HG02943 (cell line): ENCODE results near the gene TRPV6.

ENCODE experiments used
- ATAC-seq: cut with Tn5 transposase; IDR thresholded peaks from one replicate; pipeline ENCODE4 v1.9.1; 2021; ENCODE audit warnings: mild to moderate bottlenecking, low read depth, moderate library complexity; ENCODE audit not compliant: unreplicated experiment

TRPV6 gene

DNA sequence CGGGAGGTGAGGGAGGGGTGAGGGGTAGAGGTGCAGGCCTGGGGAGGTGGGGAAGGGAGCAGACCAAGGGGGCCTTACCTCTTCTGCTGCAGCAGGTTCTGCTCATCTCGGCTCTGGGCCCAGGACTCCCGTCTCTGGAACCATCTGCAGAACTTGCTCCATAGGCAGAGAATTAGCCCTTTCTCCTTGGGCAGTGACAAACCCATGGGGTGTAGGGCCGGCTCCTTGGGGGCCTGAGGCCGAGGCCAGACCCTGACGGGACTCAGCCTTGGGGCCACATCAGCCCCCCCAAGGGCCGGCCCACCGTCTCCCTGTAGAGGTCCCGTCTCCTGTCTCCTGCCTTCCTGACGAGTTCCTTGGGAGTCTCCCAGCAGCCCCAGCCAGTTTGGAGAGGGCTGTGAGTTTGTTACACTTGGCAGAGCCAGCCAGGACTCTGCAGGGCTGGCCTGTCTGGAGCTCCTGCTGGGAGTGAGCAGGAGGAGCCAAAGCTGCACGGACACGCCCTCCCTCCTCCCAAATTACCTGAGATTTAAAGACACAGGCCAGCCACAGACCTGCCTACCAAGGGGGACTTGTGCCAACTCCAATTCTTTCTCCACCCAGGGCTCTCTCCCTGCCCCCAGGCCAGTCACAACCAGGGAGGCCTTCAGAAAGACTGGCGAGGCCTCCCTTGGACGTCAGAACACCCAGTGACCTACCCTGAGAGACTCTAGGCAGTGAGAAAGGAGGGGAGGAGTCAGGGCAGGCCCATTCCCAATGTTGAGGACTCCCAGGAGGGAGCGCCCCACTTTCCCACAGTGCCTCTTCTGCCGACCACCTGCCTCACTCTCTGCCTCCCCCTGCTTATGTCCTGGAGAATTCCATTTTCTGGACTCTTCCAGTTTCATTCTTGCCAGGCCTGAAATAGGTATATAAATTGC is at the start of gene TRPV6:
TSS of gene TRPV6 (minus strand) at position 435 of the 920 bp plus-strand sequence.
- no peak for ATAC-seq

DNA sequence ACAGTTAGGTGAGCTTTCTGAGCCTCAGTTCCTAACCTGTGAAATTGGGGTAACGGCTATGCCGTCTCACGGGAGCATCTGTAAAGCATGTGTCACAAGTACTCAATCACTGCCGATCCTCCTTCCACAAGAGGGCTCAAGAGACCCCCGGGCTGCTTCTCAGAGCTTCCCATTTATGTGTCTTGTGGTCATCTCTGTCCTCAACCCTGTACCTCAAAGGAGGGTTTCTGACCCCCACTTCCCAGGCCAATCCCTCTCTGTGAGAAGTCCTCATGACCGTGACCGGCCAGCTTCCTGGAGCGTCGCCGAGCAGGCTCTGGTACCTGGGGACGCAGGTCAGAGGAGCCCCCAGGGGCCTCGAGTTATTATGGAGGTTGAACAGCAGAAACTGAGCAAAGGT is 48.5 kb upstream of the TRPV6 start:
- ATAC-seq, result no peak

DNA sequence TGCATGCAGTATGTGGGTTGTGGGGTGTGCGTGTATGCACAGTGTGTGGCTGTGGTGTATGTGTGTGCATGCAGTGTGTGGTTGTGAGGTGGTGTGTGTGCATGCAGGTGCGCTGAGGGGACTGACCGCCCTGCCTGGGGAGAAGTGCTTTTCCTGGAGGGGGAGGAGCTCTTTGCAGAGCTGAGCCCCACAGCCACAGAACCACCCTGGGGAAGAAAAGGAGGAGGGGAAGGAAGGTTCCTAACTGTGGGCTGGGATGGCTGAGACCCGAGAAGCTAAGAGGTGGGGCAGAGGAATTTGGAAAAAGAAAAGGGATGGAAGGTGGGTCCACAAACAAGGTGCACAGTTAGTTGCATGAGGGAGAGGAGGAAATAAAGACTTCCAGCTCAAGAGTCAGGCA is 48.1 kb upstream of the TRPV6 start, which contains the start of gene TRPV5:
TSS of gene TRPV5 (minus strand) at position 123 of the 400 bp plus-strand sequence. CDS start 287 bp downstream, outside the sequence.
- no peak for ATAC-seq

DNA sequence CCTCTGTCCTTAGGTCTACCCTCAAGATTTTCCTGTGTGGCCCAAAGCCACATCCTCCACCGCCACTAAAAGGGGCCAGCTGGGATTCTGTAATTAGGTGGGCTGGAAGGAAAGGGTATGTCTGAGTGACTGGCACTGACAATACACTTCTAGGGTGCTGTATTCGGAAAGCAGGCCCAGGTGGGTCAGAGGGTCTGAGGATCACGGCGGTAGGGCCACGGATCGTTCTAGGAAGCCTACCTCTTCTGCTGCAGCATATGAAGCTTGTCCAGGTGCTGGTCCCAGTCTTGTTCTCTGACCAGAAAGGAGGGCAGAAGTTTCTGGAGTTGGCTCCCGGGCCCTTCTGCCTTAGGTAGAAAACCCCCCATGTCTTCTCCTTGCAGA is 47.5 kb upstream of the TRPV6 start:
- no peak for ATAC-seq

DNA sequence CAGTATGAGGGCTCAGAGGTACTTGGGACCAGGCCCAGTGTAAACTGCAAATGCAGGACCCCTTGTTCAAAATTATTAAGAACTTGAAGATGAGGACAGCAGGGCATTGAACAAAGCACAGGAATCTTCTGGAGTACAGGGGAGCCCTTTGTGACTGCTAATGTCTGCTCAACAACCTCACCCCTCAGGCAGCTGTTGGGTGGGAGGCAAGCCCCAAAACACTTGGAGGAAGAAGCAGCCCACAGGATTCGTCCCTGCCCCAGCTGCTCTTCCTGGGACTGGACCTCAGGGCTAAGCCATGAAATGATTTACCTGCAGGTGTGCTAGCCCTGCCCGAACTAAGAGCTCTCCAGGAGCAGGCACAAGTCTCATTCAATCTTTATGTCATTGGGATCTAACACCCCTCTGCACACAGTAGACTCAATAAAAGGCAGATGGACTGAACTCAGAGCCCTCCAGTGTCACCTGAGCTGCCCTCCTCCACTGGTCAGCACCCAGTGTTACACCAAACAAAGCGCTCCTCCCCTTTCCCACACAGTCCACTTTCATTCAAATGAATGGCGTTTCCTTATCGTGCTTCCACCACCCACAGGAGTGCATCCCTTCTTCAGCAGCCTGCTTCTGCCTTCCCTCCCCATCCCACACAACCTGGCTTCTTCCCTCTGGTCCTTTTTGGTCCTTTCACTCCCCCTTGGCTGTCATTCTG is 47.0 kb upstream of the TRPV6 start:
- no peak for ATAC-seq

DNA sequence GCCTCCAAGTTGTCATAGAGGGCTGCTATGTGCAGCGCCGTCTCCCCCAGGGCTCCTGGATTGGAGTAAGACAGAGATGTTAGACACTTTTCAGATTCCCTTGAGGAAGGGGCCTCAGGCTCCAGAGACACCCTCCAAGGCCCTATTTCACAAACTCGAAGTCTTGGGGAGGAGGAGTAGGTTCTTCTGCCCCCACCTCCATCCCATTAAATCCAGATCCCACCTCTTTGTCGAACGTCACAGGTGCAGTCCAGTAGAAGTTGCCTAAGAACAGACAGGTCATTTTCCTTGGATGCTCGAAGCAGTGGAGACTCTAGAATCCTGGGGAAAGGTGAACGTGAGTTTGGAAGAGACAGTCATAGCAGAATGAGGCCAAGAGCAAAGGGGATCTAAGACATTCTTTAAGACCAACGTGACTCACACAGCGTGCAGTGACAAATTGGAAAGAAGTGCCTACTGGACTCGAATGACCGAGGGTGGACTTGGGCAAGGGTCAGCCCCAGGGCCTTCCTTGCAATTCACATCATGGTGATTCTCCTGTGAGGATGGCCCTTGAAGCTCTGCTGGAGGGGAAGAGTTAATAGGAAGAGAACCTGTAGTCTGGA is 44.7 kb upstream of the TRPV6 start:
- no peak for ATAC-seq

DNA sequence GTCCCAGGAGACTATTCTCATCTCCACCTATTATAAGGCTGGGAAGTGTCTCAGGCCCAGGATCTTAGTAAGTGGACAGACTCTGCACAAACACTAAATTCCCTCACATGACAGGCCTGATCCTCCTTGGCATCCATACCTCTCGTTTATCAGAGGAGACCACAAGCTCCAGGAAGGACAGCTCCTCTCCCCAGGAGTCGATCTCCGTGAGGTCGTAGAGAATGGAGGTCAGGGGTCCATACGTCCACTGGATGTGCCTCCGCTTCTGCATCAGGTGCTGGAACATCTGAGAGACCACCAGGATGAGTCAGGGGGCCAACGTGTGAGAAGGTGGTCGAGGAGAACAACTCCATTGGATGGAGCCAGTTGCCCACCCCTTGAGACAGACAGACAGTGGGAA is 42.4 kb upstream of the TRPV6 start:
- no peak for ATAC-seq

DNA sequence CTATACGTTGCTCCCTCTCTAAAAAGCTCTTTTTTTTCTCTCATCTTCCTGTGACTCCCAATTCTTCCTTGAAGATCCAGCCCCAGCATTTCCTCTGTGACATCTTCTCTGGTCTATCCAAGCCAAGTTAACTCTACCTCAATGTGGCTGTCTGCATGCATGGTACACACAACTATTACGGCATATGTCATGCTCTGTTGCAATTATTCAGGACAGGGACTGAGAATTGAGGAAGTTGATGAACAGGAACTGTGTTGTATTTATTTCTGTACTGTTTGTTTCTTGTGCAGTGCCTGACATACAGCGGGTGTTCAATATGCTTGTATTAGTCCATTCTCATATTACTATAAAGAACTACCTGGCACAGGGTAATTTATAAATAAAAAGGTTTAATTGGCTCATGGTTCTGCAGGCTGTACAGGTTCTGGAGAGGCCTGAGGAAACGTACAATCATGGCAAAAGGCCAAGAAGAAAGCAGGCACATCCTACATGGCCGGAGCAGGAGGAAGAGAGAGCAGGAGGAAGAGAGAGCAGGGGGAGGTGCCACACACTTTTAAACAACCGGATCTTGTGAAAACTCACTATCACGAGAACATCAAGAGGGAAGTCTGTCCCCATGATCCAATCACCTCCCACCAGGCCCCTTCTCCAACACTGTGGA is 41.7 kb upstream of the TRPV6 start:
- no peak for ATAC-seq

DNA sequence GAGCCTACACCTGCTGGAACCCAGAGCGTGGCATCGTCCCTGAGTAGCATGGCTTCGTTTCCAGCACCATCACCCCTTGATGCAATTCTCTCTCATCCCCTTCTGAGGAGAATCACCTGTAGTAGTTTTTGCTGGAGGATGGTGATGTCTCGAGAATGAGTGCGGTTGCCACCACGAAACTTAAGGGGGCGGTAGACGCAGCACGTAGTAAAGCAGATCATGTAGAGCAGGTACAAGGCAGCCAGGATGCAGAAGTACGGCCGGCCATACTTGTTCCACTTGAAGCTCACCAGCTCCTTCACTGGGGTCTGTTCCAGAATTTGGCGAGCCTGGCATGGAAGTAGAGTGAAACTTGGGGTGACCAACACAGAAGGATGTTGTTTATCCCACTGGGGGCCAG is 39.9 kb upstream of the TRPV6 start:
- ATAC-seq, result no peak

DNA sequence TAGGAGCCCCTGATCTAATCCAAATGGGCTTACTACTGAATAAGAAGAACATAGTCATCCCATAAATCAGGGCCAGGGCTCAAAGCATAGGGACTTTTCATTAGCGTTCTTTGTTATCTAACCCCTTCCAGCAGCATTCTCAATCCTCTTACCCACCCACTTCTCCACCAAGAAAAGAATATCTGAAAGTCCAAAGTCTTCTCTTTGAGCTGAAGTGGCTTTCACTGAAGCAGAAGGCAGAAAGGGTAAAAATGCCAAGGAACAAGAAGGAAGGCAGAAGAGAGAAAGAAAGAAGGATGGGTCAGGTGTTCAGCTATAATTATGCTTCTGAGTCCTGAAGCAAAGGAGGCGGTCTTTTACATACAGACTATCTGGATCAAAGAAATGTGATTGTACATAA is 37.8 kb upstream of the TRPV6 start:
- no peak for ATAC-seq

DNA sequence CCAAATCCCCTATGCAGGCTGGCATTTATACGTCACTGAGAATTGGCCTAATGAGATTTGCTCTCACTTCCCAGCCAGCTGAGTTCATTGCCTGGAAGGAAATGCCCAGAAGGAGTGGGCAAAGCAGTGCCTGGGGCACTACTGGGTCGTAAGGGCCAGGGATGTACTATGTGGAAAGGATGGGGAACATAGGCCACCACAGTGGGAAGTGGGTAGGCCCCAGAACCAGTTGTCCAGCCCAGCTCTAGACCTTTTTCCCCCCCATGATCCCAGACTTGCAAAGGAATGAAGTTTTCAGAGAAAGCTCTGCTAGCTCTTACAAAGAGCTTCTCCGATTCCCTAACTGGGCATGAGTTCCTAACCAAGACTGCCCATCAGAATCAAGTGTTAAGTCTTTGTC is 34.1 kb upstream of the TRPV6 start:
- no peak for ATAC-seq

DNA sequence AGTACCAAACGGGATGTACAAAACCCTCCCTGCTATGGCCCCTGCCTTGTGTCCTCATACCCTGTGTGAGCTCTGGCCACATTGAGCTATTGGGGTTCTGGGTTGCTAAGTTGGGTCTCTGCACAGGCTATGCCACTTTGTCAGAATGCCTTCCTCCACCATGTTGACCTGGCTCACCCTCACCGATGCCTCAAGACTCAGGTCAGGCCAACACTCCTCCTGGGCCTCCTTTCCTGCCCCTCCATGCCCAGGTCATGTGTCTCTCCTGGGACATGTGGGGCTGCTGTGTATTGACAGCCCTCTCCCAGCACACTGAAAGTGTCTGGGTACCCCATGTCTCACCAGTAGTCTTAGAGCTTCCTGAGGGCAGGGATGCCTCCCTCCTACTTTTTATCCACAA is 33.4 kb upstream of the TRPV6 start:
- ATAC-seq, result no peak

DNA sequence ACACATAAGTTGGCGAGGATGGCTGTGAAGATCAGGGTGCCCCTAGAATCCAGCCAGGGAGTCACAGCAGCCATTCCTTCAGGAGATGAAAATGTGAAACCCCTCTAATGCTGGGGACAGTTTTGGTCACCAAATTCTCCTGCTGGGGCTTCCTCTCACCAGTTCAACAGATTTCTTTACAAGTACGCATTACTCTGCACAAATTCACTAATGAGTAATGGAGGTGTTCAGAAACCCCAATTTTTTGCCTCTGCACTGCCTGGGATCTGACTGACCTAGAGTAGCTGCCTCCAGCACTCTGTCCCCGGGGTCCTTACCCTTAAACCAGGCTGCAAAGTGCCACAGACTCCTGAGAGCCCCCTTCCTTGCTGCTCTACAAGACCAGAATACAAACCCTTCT is 31.9 kb upstream of the TRPV6 start:
- ATAC-seq, result no peak

DNA sequence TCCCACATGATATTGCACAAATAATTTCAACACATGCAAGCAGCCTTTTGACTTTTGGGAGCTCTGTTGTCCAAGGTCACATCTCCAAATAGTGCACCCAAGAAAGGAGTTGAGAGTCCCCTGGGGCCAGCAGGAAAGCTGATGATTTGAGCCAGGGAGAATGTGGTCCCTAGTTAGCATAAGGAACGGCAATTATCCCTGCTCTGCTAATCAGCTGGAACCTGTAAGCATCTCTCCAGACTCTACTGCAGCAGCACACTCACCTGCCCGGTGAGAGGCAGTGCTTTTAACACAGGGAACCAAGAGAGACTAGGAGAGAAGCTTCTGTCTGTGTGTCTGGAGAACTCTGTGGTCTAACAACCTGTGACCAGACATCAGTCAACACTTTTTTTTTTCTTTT is 31.0 kb upstream of the TRPV6 start:
- no peak for ATAC-seq

DNA sequence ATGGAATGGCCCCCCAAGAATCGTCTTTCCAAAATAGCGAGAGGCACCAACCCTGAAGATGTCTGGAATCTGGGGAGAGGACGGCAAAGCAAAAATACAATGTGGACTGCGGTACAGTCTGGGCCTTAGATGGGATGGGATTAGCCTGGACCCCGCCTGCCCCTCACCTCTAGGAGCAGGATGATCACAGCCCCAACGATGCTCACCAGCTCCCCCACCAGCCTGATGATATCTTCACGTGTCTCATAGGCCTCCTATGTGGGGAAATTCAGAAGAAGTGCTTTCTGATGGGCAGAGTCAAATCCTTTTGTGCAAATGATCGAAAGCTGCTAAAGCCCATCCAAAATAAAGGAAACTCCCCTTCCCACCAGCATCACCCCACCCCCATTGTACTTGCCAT is 29.8 kb upstream of the TRPV6 start:
- ATAC-seq, result no peak

DNA sequence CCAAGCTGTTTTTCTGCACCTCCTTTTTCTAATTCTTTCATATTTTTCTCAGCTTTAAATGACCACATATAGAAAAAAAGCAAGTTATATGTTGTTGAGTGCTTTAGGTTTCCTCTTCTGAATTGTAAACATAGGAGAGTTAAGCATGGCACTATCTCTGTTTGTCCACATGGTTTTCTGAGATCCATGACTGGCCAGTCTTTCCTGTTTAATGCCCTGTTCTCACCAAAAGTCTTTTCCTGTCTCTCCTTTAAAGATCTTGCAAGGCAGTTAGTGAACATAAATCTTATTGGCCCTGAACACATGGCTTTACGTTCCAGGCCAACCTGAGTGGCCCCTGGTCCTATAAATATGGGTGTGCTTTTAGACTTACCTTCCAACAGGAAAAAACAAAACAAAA is 28.6 kb upstream of the TRPV6 start:
- no peak for ATAC-seq

DNA sequence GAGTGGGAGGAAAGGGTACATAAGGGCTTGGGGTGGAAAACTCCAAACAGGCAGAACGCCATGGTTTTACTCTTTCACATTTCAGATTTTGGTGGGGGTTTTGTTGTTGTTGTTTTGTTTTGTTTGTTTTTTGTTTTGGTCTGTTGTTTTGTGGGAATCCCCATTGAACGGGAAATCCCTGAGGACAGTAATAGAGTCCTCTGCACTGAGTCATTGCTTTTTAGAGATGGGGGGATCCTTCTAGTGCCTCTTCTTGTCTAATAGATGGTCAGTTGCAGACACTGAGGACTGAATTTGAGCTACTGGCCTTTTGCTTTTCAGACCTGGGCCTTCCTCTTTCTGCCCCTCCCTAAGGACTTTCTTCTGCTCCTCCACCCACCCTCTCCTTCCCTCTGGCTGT is 28.0 kb upstream of the TRPV6 start:
- ATAC-seq, result no peak

DNA sequence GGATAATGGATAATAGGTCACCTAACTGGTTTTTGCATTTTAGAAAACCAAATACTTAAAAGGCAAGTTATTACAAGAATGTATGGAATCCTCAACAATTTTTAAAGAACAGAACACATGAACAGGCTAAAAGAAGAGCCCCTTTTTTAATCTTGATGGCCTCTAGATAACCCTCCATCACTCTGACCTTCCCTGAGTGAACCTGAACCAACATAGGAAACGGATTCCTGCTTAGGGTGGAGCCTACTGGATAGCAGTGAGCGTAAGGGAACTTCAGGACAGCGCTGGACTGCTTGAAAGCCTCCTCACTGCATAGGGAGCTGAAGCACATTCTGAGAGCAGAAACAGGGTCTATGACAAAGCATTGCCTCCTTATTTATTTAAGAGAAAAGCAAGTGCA is 27.5 kb upstream of the TRPV6 start:
- no peak for ATAC-seq

DNA sequence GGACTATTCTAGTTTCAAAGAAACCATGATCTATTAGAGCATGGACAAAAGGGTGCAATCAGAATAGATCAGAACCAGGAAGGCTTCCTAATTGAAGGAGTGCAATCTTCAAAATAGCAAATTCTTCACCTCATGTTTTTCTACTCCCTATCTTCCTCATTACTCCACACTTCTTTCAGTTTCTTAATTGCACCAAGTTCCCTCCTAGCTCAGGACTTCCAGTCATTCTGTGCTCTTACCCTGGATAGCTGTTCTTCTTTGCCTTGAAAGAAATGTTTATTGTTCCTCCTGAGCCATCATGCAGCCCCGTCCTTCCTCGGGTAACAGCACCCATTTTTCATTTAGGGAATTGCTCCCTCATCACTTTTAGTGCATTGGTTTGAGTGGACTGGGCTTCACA is 24.9 kb upstream of the TRPV6 start:
- ATAC-seq, result no peak

DNA sequence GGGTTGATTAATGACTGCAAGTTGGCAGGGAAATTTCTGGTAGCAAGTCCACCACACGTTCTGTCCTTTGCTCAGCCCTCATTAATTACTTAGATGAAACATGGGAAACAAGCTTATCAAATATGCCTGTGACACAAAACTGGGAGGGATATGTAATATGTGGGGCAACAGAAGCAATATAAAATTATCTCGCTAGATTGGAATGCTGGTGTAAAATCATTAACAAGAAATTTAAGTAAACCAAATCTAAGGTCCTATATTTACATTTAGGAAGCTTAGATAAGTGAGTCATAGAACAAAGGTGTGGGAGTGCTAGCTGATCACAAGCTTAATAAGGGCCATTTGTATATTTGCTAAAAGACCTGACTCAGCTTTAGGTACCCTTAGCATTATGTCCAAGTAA is 24.5 kb upstream of the TRPV6 start:
- no peak for ATAC-seq
